GM12873 (cell line): ENCODE measurements around the gene PTMA.

Experiments used
- TF ChIP-seq, protein P1 (sequence below): IDR thresholded peaks from 2 replicates; pipeline ENCODE4 v1.5.1; 2012; ENCODE audit warnings: low read depth, mild to moderate bottlenecking, moderate library complexity, low read length, control low read depth; ENCODE audit not compliant: insufficient read depth; ENCODE audit errors: missing control alignments

PTMA gene

DNA sequence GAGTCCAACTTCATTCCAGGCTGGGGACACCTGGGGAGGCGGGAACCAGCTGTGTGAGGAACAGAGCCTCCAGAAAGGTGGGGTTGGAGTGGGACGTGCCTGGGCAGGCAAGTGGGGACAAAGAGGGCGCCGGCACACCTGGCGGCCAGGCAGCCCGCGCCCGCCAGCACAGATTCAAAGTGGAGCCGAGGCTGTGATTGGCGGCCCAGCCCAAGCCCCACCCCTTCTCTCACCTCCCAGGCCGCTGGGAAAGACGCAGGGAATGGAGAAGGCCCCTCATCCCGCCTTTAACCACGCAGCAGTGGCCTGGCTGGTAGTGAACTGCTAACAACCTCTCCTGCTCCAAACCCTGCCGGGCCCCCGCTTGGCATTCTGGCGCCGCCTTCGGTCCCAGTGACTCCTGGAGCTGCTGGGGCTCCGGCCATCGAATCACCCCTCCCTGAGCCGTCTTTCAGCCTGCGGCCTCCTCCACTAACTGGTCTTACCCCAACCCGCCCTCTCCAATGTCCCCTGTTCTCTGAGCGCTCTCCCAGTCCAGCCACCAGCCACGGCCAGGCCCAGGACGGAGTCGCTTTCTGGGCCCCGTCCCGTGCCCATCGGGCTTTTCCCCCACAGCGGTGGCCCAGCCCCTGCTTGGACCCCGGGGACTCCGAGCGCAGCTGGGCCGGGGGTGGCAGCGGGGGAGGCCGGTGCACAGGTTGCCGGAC, 27.9 kb upstream of the PTMA start:
- TF ChIP-seq, protein P1, sequence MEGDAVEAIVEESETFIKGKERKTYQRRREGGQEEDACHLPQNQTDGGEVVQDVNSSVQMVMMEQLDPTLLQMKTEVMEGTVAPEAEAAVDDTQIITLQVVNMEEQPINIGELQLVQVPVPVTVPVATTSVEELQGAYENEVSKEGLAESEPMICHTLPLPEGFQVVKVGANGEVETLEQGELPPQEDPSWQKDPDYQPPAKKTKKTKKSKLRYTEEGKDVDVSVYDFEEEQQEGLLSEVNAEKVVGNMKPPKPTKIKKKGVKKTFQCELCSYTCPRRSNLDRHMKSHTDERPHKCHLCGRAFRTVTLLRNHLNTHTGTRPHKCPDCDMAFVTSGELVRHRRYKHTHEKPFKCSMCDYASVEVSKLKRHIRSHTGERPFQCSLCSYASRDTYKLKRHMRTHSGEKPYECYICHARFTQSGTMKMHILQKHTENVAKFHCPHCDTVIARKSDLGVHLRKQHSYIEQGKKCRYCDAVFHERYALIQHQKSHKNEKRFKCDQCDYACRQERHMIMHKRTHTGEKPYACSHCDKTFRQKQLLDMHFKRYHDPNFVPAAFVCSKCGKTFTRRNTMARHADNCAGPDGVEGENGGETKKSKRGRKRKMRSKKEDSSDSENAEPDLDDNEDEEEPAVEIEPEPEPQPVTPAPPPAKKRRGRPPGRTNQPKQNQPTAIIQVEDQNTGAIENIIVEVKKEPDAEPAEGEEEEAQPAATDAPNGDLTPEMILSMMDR: no peak

DNA sequence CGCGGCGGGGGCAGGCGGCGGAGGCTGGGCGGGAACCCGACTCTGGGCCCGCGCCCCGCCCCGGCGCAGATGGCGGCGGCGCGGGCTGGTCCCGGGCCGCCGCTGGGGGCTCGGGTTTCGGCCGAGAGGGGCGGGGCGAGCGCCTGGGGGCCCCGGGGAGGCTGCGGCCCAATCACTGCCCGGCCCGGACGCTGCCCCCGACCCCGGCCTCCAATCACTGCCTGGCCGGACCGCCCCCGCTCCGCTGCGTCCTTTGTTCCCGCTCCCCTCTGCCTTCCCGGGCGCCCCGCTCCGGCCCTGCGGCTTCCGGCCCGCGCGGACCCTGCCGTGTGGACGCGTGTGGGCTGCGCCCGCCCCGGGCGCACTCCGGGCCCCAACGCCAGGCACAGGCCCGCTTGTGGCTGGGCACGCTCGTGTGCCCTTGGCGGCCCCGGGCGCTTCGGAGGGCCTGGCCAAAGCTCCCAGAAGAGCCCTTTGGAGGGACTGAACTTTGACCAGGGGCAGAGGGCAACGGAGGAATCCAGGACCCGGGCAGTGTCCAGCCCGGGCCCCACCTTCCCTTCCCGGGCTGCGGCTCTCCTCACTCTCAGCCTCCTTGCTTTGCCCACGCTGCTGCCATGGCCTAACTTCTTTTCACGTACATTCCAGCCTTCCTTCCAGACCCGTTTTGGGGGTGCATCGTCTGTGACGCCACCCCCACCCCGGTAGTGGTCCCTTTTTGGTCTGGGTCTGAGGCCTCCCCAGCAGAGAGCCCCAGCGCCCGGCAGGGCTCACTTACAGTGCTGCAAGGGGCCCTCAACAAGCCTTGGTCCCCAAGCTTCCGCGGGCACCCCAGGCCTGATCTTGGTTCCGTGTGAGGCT, 27.1 kb upstream of the PTMA start:
- TF ChIP-seq, protein P1: no peak

DNA sequence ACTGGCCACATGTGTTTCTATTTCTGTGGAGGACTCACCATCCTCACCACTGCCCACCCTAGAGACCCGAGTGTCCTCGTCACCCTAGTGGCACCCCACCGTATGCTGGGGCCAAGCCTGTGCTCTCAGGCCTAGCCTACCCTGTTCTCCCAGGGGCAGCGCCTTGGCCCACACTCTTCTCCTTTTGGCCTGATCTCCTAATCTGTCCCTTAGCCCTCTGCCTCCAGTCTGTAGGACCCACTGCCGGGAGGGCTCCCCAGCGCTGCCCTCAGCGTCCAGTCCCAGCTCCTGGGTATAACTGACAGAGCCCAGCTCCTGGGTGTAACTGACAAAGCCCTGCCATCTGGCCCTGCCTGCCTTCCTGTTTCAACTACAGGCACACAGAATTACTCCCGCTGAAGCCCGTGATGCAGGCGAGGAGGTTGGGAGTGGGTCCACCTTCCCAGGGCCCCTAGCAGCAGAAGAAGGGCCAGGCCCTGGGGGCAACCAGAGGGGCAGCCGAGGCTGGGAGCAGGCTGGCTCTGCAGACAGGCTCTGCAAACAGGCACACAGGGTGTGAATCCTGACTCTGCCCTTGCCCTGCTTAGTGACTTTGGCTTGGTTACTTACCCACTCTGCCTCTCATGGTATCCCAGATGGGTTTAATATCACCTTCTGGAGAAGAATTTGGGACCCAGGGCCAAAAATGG, 25.6 kb upstream of the PTMA start:
- TF ChIP-seq, protein P1: no peak

DNA sequence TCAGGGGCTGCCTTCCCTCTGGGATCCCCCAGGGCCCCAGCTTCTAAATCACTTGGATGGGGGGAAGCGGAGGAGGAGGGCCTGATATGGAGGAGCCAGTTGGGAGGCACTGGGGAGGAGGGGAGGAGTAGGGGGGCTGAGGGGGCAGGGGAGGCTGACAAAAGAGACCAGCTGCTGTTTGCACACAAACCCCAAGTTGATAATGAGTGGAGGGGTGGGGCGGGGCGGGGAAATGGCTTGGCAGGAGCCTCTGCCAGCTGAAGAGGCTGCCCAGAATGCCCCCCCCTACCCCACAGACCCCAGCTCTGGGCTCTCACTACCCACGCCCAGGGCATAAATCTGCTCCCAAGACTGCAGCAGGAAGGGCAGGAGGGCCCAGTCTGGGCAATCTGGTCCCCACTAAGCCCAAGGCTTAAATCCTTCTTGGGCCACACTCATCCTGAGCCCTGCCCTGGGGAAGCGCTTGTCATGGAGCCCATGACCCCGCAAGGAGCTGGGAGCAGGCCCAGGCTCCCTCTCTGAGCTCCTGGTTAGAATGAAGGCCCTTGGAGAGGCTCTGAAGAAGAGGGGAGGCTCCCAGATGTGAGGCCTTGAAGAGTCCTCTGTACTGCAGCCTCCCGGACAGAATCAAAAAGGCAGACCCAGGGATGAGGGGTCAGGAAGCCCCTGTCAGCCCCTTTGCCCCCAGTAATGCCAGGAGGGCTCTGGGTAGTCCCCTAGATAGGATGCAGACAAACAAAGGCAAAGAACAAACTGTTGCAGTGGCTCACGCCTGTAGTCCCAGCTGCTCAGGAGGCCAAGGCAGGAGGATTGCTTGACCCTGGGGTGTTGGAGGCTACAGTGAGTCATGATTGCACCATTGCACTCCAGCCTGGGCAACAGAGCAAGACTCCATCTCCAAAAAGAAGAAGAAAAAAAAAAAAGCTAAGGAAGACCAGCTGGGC, 24.8 kb upstream of the PTMA start:
- TF ChIP-seq, protein P1: no peak

DNA sequence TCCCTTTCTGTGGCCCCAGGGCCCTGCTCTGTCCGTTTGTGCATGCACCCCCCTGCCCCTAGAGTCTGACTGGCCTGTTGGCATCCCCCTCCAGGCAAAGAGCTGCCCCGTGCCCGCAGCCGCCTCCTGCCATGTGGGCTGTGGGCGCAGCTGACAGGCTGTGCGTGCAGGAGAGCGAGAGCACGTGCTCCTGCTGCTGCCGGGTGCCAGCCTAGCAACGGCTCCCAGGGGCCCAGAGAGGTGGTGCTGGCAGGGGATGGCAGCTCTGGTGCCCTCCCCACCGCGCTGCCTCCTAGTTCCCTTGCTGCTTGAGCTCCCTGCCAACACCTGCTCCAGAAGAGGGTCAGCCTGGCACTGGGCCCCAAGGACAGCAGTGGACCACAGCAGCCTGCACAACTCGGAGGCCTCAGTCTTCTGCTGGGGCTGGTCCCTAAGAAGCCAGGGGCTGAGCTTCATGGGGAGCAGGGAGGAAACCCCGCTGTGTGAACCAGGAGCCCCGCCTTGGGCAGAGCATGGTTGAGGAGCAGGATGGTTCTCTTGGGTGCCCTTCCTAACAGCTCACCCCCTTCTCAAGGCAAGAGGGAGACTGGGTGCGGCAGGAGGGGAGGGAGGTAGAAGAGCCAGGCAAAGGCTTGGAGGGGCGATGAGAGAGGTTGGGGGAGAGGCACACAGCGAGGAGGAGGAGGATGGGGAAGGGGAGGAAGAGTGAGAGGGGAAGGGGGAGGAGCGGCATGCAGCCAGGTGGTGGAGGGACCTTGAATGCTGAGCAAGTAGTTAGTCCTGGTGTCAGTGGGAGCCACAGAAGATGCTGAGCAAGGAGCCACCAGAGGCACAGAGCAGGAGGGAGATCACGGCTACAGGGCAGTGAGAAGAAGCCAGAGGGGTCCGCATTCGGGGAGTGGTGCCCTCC, 23.8 kb upstream of the PTMA start:
- TF ChIP-seq, protein P1: no peak
